ENCODE data around the gene KRT6C.

Gene KRT6C

DNA sequence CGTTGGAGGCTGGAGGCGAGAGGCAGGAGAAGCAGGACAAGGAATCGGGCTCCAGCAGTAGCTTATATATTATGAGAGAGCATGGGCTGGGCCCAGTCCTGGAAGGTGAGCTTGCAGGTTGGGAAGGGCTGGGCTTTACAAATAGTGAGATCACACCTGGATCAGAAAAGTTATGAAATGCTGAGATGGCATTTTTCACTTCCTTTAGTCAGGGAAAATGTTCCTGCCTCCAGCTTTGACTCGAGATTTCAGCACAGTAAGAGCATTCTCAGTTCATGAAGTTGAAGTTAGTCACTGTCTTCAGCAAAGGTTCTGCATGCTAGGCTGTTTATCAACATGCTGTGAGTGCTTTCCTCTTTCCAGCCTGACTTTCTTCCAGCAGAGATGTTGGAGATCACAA lies at the start of gene KRT6C:
Gene KRT6C, minus strand, starts transcription at position 38 of the 400 bp plus-strand sequence. CDS start 68 bp downstream, outside the sequence.
- TF ChIP-seq TEAD4 (IDR thresholded peaks at IDR 0.05) = no peak
- TF ChIP-seq NFIC (IDR thresholded peaks at IDR 0.05) = no peak
- TF ChIP-seq TAF1 (IDR thresholded peaks at IDR 0.05; ENCODE audit: low read depth) = no peak
- TF ChIP-seq, protein P1, sequence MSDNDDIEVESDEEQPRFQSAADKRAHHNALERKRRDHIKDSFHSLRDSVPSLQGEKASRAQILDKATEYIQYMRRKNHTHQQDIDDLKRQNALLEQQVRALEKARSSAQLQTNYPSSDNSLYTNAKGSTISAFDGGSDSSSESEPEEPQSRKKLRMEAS (IDR thresholded peaks at IDR 0.05) = no peak
- TF ChIP-seq CEBPB (IDR thresholded peaks at IDR 0.05) = no peak
- TF ChIP-seq CREB1 (IDR thresholded peaks at IDR 0.05; ENCODE audit: low read depth) = no peak
- TF ChIP-seq, protein P2, sequence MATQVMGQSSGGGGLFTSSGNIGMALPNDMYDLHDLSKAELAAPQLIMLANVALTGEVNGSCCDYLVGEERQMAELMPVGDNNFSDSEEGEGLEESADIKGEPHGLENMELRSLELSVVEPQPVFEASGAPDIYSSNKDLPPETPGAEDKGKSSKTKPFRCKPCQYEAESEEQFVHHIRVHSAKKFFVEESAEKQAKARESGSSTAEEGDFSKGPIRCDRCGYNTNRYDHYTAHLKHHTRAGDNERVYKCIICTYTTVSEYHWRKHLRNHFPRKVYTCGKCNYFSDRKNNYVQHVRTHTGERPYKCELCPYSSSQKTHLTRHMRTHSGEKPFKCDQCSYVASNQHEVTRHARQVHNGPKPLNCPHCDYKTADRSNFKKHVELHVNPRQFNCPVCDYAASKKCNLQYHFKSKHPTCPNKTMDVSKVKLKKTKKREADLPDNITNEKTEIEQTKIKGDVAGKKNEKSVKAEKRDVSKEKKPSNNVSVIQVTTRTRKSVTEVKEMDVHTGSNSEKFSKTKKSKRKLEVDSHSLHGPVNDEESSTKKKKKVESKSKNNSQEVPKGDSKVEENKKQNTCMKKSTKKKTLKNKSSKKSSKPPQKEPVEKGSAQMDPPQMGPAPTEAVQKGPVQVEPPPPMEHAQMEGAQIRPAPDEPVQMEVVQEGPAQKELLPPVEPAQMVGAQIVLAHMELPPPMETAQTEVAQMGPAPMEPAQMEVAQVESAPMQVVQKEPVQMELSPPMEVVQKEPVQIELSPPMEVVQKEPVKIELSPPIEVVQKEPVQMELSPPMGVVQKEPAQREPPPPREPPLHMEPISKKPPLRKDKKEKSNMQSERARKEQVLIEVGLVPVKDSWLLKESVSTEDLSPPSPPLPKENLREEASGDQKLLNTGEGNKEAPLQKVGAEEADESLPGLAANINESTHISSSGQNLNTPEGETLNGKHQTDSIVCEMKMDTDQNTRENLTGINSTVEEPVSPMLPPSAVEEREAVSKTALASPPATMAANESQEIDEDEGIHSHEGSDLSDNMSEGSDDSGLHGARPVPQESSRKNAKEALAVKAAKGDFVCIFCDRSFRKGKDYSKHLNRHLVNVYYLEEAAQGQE (IDR thresholded peaks at IDR 0.05; ENCODE audit: low read depth) = no peak
- no peak for TF ChIP-seq TCF12 (IDR thresholded peaks at IDR 0.05; ENCODE audit: low read depth)
- no peak for TF ChIP-seq RAD21 (IDR thresholded peaks at IDR 0.05; ENCODE audit: low read depth)
- no peak for TF ChIP-seq FOXM1 (IDR thresholded peaks at IDR 0.05; ENCODE audit: borderline replicate concordance, low read depth)
- TF ChIP-seq USF1 (IDR thresholded peaks at IDR 0.05) = no peak
- TF ChIP-seq YY1 (IDR thresholded peaks at IDR 0.05; ENCODE audit: low read depth) = no peak
- no peak for TF ChIP-seq EP300 (IDR thresholded peaks at IDR 0.05; ENCODE audit: borderline replicate concordance)
- TF ChIP-seq EGR1 (IDR thresholded peaks at IDR 0.05) = no peak
- TF ChIP-seq ZBTB7A (IDR thresholded peaks at IDR 0.05; ENCODE audit: low read depth) = no peak

DNA sequence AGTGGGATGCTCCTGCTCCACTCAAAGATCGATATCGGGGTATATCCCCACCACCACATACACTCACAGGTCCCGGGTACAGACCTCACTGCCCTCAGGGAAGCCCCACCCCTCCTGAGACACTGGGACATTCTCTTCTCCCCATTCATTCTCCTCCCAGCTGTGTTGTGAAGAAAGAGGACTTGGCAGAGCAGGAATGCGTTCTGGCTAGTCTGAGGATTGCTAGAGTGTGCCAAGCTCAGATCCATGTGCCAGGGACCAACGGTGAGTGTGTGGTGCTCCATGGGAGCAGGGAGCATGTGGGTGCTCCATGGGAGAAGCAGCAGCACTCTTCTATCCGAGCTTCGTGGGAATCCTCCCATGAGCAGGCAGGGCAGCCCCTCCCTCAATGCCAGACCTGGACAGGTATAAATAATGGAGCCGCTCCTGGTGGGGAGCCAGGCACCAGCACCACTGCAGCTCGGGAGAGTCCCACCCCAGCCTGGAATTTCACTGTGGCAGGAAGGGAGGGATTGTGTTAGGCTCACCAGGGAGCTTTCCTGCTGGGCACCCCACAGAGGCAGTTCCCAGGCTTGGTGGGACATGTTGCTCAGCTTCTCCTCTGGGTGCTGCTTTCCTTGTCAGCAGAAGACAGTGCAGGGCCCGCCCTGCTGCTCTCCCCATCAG lies 48.9 kb upstream of the KRT6C start:
- peak; percentile 99 for TF ChIP-seq EP300 (IDR thresholded peaks at IDR 0.05; ENCODE audit: borderline replicate concordance)
- TF ChIP-seq EGR1 (IDR thresholded peaks at IDR 0.05) = no peak
- no peak; the same call in 1 of the 2 replicates for TF ChIP-seq USF1 (IDR thresholded peaks at IDR 0.05)
- TF ChIP-seq YY1 (IDR thresholded peaks at IDR 0.05; ENCODE audit: low read depth) = peak; percentile 81
- TF ChIP-seq CREB1 (IDR thresholded peaks at IDR 0.05; ENCODE audit: low read depth) = no peak
- TF ChIP-seq RAD21 (IDR thresholded peaks at IDR 0.05; ENCODE audit: low read depth) = peak; percentile 41
- peak; percentile 97 for TF ChIP-seq FOXM1 (IDR thresholded peaks at IDR 0.05; ENCODE audit: borderline replicate concordance, low read depth)
- peak; percentile 99 for TF ChIP-seq TCF12 (IDR thresholded peaks at IDR 0.05; ENCODE audit: low read depth)
- TF ChIP-seq NFIC (IDR thresholded peaks at IDR 0.05) = peak; percentile 97
- TF ChIP-seq, protein P1 (IDR thresholded peaks at IDR 0.05) = peak; percentile 98
- TF ChIP-seq ZBTB7A (IDR thresholded peaks at IDR 0.05; ENCODE audit: low read depth) = peak; percentile 93
- peak; percentile 98 for TF ChIP-seq TEAD4 (IDR thresholded peaks at IDR 0.05)
- peak; percentile 41; the same call in 1 of the 2 replicates for TF ChIP-seq TAF1 (IDR thresholded peaks at IDR 0.05; ENCODE audit: low read depth)
- TF ChIP-seq, protein P2 (IDR thresholded peaks at IDR 0.05; ENCODE audit: low read depth) = no peak; the same call in 1 of the 2 replicates
- peak; percentile 72; the same call in 1 of the 2 replicates for TF ChIP-seq CEBPB (IDR thresholded peaks at IDR 0.05)

DNA sequence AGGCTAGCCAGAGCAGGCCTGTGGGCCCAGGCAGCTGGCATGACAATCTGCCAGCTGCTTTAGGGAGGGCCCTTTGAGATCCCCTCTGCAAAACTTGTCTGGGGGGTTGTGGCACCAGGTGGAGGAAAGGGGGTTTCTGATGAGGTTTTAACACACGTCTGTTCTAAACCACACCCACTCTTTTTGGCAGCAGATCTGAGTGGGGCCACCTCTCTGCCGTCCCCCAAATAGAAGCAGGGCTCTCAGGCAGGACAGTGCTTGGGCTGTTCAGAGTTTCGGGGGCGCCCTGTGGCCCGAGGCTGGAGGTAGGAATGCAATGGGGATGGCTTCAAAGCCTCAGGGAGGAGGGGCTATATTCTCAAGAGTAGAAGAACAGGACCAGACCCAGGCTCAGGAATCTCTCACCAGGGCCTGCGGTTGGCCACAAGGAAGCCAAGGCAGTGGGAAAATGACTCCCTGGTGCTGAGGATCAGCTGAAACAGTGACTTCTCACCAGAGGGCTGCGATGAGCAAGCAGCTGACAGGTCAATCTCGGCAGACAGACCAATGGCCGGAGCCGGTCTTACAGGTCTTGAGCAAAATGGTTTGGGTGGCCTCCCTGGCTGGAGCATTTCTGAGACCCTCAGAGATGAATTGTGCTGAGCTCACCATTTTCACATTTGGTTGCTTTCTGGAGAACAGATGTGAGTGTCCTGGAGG lies 48.1 kb upstream of the KRT6C start:
- TF ChIP-seq TEAD4 (IDR thresholded peaks at IDR 0.05) = peak; percentile 9; the same call in 1 of the 2 replicates
- no peak for TF ChIP-seq USF1 (IDR thresholded peaks at IDR 0.05)
- 0 out of 2 replicates have a peak, but pooled peaks have one; percentile 6 for TF ChIP-seq TCF12 (IDR thresholded peaks at IDR 0.05; ENCODE audit: low read depth)

DNA sequence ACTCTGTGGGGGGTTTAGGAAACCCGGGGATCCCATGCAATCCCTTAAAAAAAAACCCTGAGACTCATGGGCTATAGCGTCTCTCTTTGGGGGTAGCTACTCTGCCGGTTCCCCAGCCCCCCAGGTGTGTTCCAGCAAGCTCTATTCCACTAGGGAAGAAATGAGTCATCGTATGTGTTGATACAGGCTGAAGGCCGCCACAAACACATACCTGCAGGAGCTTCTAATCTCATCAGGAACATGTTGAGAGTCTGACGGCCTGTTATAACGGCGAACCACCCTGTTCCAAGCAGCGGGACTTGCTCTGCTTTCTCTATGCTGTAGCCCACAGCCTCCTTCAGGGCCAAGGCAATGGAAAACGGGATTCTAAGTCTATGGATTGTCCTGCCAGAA lies 47.6 kb upstream of the KRT6C start:
- peak; percentile 47; the same call in 1 of the 2 replicates for TF ChIP-seq EP300 (IDR thresholded peaks at IDR 0.05; ENCODE audit: borderline replicate concordance)
- peak; percentile 13; the same call in 1 of the 2 replicates for TF ChIP-seq RAD21 (IDR thresholded peaks at IDR 0.05; ENCODE audit: low read depth)
- TF ChIP-seq, protein P2 (IDR thresholded peaks at IDR 0.05; ENCODE audit: low read depth) = no peak
- peak; percentile 51 for TF ChIP-seq NFIC (IDR thresholded peaks at IDR 0.05)
- TF ChIP-seq FOXM1 (IDR thresholded peaks at IDR 0.05; ENCODE audit: borderline replicate concordance, low read depth) = 0 out of 2 replicates have a peak, but pooled peaks have one; percentile 31
- no peak for TF ChIP-seq CREB1 (IDR thresholded peaks at IDR 0.05; ENCODE audit: low read depth)
- peak; percentile 73 for TF ChIP-seq TCF12 (IDR thresholded peaks at IDR 0.05; ENCODE audit: low read depth)
- TF ChIP-seq ZBTB7A (IDR thresholded peaks at IDR 0.05; ENCODE audit: low read depth) = no peak
